Activated T-helper 2 cell treated with anti-CD3 and anti-CD28 coated beads, Interferon-gamma antibody, Interleukin-2, Interleukin-4, amounts not matched to agents 10 μg/mL and 5 μg/mL and 100 μg/mL, durations not matched to agents 14 hours and 24 hours and 36 hours (primary cell): Measurements from ENCODE around the gene TMEM182. TPM values are rescaled to one million over a fixed set of nuclear protein-coding genes. Genes with fewer than 3 reads are reported as not detected.

Source experiments
- DNase-seq: peaks from one replicate; pipeline ENCODE4 v3.0.0; 2021; ENCODE audit warnings: low spot score
- H3K27ac Mint-ChIP-seq: one replicate; pipeline ENCODE4 v1.8.0; 2021; ENCODE audit warnings: mixed read lengths
- H3K27me3 Mint-ChIP-seq: one replicate; pipeline ENCODE4 v1.8.0; 2021; ENCODE audit warnings: low read depth, mixed read lengths
- H3K36me3 Mint-ChIP-seq: one replicate; pipeline ENCODE4 v1.8.0; 2021; ENCODE audit warnings: low read depth, mixed read lengths
- H3K4me1 Mint-ChIP-seq: one replicate; pipeline ENCODE4 v1.8.0; 2021; ENCODE audit warnings: low read depth, mixed read lengths
- H3K4me3 Mint-ChIP-seq: one replicate; pipeline ENCODE4 v1.8.0; 2021; ENCODE audit warnings: low read depth, mild to moderate bottlenecking, moderate library complexity, mixed read lengths
- H3K9me3 Mint-ChIP-seq: one replicate; pipeline ENCODE4 v1.8.0; 2021; ENCODE audit warnings: mixed read lengths
- intact Hi-C: fragments of 100-400 bp; cut with micrococcal nuclease; formaldehyde crosslinking; loops from one replicate; pipeline ENCODE4 v1.15.1; 2023
- total RNA-seq: library from RNA; stranded (reverse); gene quantifications from 2 replicates; pipeline ENCODE4 v1.2.3, GENCODE V29; 2022

Gene TMEM182
- total RNA-seq, 1 donor from 2014 or later = 3.2 TPM

GRCh38 chr2:102748107-102748506 is 13.7 kb upstream of the TMEM182 start:
- peaks cover 9% of the 10 kb centered on the region for H3K27me3 Mint-ChIP-seq
- H3K27ac Mint-ChIP-seq = no peak overlapping the region
- H3K9me3 Mint-ChIP-seq = no peaks in the 10 kb centered on the region
- H3K36me3 Mint-ChIP-seq = no peaks in the 10 kb centered on the region
- H3K4me3 Mint-ChIP-seq = no peak overlapping the region
- no peak for DNase-seq
- intact Hi-C loops = no loop called here
- H3K4me1 Mint-ChIP-seq = no peaks in the 10 kb centered on the region

DNA sequence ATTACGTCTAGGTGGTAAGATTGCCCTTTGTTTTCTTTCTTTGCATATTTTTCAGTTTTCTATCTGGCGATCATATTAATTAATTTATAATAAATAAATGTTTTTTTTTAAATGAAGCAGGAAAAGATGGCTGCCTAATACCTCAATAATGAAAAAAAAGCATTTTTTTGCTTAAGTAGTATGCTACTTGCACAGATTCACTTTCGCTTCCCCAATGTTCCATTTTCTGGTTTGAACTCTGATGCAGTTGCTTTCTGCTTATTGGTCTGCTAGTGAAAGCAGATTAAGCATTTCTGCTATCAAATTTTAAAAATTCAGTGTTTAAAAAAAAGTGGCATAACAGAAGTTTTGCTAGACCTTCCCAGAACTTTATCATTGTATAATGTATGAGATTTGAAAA is 11.9 kb upstream of the TMEM182 start:
- intact Hi-C loops = no loop called here
- Mint-ChIP-seq H3K27ac (no peak overlapping the region), H3K4me3 (no peak overlapping the region), H3K9me3 (no peaks in the 10 kb centered on the region), H3K27me3 (peaks cover 6% of the 10 kb centered on the region), H3K4me1 (no peaks in the 10 kb centered on the region), H3K36me3 (no peaks in the 10 kb centered on the region)
- DNase-seq = no peak

- Mint-ChIP-seq H3K9me3 (no peaks in the 10 kb centered on the region), H3K36me3 (no peaks in the 10 kb centered on the region), H3K4me3 (no peak overlapping the region), H3K4me1 (no peaks in the 10 kb centered on the region), H3K27me3 (peaks cover 4% of the 10 kb centered on the region), H3K27ac (no peak overlapping the region)
- intact Hi-C loops = loop anchor here (1.0 kb wide), 1 partner anchor 53 kb away; no protein-coding TSS in a partner anchor
- DNase-seq = no peak
Observed at GRCh38 chr2:102753563-102754159, 8.2 kb upstream of the TMEM182 start.

DNA sequence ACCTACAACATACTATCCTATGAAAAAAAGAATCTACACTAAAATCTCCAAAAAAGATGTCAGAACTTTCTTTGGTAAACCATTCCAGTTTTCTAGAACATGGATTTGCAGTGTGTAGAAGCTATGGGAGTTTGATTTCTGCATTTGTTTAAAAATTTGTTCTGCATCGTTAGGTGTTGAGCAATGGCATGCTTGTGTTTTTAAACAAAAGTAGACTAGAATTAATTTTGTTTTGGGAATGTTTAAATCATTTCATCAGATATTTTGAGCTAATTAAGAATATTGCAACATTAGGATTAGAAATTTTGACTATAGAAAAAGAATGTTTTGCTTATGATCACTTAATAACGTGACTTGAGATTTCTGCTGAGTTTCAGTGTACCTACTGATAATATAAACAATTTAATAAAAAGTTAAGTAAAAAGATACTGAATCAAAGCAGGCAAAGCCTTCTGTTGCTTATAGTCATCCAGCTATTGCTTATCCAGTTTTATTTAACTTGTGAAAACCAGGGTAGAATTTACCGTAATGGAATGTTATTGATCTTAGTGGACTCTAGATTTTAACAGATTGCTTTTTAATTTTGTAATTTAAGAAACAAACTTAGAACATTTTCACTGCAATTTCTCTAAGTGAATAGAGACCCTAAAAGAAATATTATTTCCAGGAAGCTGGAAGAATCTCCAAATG is 7.2 kb upstream of the TMEM182 start:
- intact Hi-C loops = no loop called here
- H3K27ac Mint-ChIP-seq = no peak overlapping the region
- DNase-seq = no peak
- H3K27me3 Mint-ChIP-seq = peaks cover 4% of the 10 kb centered on the region
- H3K9me3 Mint-ChIP-seq = no peaks in the 10 kb centered on the region
- no peak overlapping the region for H3K4me3 Mint-ChIP-seq
- no peaks in the 10 kb centered on the region for H3K4me1 Mint-ChIP-seq
- H3K36me3 Mint-ChIP-seq = no peaks in the 10 kb centered on the region

DNA sequence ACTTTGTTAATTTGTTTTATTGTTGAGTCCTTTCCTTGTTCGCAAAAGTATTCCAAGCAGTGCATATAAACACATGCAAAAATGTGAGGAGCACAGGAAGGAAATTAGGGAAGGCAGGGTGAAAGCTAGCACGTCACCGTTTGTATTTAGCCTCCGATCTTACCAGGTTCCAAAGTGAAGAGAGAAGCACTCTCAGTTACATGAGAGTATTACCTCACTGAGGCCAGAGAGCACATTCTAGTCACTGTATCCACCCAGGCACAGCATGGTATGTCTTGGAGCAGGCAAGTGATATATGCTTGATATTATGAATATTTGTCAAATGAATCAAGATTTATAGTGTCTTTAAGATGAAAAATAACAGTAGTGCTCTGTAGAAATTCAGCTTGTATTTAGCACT is 6.5 kb upstream of the TMEM182 start:
- Mint-ChIP-seq H3K4me1 (no peaks in the 10 kb centered on the region), H3K36me3 (no peaks in the 10 kb centered on the region), H3K9me3 (no peaks in the 10 kb centered on the region), H3K27ac (no peak overlapping the region), H3K27me3 (peaks cover 4% of the 10 kb centered on the region), H3K4me3 (no peak overlapping the region)
- no peak for DNase-seq
- intact Hi-C loops = no loop called here

DNA sequence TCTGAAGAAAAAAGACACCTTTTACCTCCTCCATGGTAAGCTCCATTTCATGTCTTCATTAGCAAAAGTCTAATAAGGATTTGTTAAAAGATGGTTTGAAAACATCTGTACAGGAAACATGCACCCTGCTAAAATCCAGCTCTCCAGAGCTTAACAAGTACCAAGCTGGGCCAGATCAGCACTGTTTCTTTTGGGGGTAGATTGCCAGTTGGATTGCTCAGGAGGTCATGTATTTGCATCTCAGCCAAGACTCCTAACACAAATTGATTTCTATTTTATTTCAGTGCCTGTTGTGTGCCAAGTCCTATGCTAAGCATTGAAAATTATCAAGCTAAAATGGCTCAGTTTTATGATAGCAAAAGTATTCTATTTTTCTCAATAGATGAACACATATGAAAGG is 3.4 kb upstream of the TMEM182 start:
- no peak for DNase-seq
- Mint-ChIP-seq H3K27me3 (peaks cover 4% of the 10 kb centered on the region), H3K4me3 (no peak overlapping the region), H3K9me3 (no peaks in the 10 kb centered on the region), H3K4me1 (no peaks in the 10 kb centered on the region), H3K27ac (no peak overlapping the region), H3K36me3 (no peaks in the 10 kb centered on the region)
- intact Hi-C loops = no loop called here

GRCh38 chr2:102764083-102764482 is 2.3 kb downstream of the TMEM182 start:
- Mint-ChIP-seq H3K4me1 (no peaks in the 10 kb centered on the region), H3K36me3 (no peaks in the 10 kb centered on the region), H3K27me3 (no peaks in the 10 kb centered on the region), H3K4me3 (no peak overlapping the region), H3K9me3 (no peaks in the 10 kb centered on the region), H3K27ac (no peak overlapping the region)
- intact Hi-C loops = no loop called here
- no peak for DNase-seq

GRCh38 chr2:102765061-102765460 is 3.2 kb downstream of the TMEM182 start:
- no peak overlapping the region for H3K4me3 Mint-ChIP-seq
- DNase-seq = no peak
- H3K9me3 Mint-ChIP-seq = no peaks in the 10 kb centered on the region
- intact Hi-C loops = no loop called here
- H3K36me3 Mint-ChIP-seq = no peaks in the 10 kb centered on the region
- H3K27me3 Mint-ChIP-seq = no peaks in the 10 kb centered on the region
- H3K4me1 Mint-ChIP-seq = no peaks in the 10 kb centered on the region
- H3K27ac Mint-ChIP-seq = no peak overlapping the region

- DNase-seq = no peak
- H3K27ac Mint-ChIP-seq = no peak overlapping the region
- no peaks in the 10 kb centered on the region for H3K27me3 Mint-ChIP-seq
- intact Hi-C loops = no loop called here
- no peak overlapping the region for H3K4me3 Mint-ChIP-seq
- no peaks in the 10 kb centered on the region for H3K4me1 Mint-ChIP-seq
- no peaks in the 10 kb centered on the region for H3K9me3 Mint-ChIP-seq
- no peaks in the 10 kb centered on the region for H3K36me3 Mint-ChIP-seq
Observed at GRCh38 chr2:102768253-102768652, 6.4 kb downstream of the TMEM182 start.

GRCh38 chr2:102768892-102769291 is 7.1 kb downstream of the TMEM182 start:
- Mint-ChIP-seq H3K4me3 (no peak overlapping the region), H3K27ac (no peak overlapping the region), H3K36me3 (no peaks in the 10 kb centered on the region), H3K9me3 (no peaks in the 10 kb centered on the region), H3K4me1 (no peaks in the 10 kb centered on the region), H3K27me3 (no peaks in the 10 kb centered on the region)
- no peak for DNase-seq
- intact Hi-C loops = no loop called here

- H3K4me3 Mint-ChIP-seq = no peak overlapping the region
- no peak overlapping the region for H3K27ac Mint-ChIP-seq
- H3K36me3 Mint-ChIP-seq = no peaks in the 10 kb centered on the region
- no peaks in the 10 kb centered on the region for H3K27me3 Mint-ChIP-seq
- H3K9me3 Mint-ChIP-seq = no peaks in the 10 kb centered on the region
- no peak for DNase-seq
- no peaks in the 10 kb centered on the region for H3K4me1 Mint-ChIP-seq
- intact Hi-C loops = no loop called here
Observed at GRCh38 chr2:102770506-102770905, 8.7 kb downstream of the TMEM182 start.

DNA sequence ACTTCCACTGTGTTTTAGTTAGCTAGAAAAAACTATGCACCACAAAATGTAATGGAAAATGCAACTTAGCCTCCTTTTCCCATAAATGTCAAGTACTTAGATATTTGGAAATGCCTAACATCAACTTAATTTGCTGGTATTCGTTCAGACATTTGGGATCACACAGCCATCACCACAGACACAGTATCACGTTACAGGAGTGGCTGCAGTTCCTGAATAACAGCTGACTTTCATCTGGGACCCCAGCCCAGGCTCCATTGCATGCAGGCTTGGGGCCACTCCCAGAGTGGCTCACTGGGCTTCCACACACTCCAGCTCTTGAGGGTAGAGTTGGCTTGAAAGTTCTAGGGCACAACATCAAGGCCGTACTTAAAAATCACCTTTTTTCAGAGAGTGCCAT is 9.3 kb downstream of the TMEM182 start:
- intact Hi-C loops = no loop called here
- no peak for DNase-seq
- Mint-ChIP-seq H3K36me3 (no peaks in the 10 kb centered on the region), H3K27ac (no peak overlapping the region), H3K9me3 (no peaks in the 10 kb centered on the region), H3K4me3 (no peak overlapping the region), H3K27me3 (no peaks in the 10 kb centered on the region), H3K4me1 (no peaks in the 10 kb centered on the region)

DNA sequence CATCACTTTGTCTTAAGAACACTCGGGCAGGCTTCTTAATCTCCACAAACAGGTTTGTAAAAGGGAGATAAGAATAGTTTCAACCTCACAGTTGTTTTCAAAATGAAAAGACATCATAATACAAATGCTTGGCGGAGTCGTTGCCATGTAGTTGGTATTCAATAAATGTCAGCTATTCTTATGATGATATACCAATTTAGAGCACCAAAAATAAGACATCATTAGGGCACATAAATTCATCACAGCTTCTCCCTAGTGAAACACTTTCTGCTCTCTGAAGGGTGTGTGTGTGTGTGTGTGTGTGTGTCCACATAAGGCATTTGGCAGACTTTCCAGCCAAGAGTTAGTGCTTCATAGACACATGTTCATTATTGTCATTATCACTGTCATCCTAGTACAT is 10.8 kb downstream of the TMEM182 start:
- no peaks in the 10 kb centered on the region for H3K9me3 Mint-ChIP-seq
- no peak overlapping the region for H3K4me3 Mint-ChIP-seq
- DNase-seq = no peak
- no peaks in the 10 kb centered on the region for H3K36me3 Mint-ChIP-seq
- peaks cover 2% of the 10 kb centered on the region for H3K27me3 Mint-ChIP-seq
- intact Hi-C loops = no loop called here
- no peaks in the 10 kb centered on the region for H3K4me1 Mint-ChIP-seq
- no peak overlapping the region for H3K27ac Mint-ChIP-seq
